HCT116 (cell line): ENCODE measurements around the gene PPP2R5C.

Experiments used
- EZH2phosphoT487 ChIP-seq: fragments of 200-600 bp; IDR thresholded peaks from 2 replicates; pipeline ENCODE4 v1.6.1; 2018; ENCODE audit warnings: antibody characterized with exemption, borderline replicate concordance
- POLR2A ChIP-seq: IDR thresholded peaks from 2 replicates; pipeline ENCODE4 v1.7.0; 2011; ENCODE audit warnings: borderline replicate concordance; ENCODE audit not compliant: insufficient read depth, insufficient read length; ENCODE audit errors: extremely low read depth
- POLR2AphosphoS5 ChIP-seq: IDR thresholded peaks from 2 replicates; pipeline ENCODE4 v1.6.1; 2011; ENCODE audit warnings: mild to moderate bottlenecking, low read depth, low read length, moderate library complexity
- TF ChIP-seq, protein P1 (sequence below): IDR thresholded peaks from 2 replicates; pipeline ENCODE4 v1.6.1; 2012; ENCODE audit warnings: low read depth

DNA sequence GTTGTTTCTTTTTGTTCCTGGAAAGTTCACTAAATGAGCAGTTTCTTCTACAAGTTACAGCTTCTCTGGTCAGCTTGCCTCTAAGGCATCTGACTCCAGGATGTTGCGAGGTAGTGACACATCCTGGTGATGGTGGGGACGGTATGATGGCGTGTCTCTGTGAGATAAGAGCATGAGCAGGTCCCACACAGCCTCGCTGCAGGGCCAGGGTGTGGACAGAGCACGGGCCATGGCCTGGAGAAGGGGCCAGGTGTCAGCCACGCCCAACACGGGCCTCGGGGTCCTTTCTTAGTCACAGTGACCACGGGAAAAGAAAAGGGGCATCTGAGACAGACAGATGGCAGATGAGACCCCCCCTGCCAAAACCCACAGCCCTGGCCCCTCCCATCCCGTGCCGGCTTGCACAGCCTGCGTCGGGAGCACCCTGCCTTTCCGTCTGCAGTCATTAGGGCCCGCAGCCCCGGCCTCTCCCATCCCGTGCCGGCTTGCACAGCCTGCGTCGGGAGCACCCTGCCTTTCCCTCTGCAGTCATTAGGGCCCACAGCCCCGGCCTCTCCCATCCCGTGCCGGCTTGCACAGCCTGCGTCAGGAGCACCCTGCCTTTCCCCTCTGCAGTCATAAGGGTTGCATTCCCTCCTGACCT, 123.5 kb downstream of the PPP2R5C start:
- TF ChIP-seq POLR2AphosphoS5 (no peak), POLR2A (no peak), EZH2phosphoT487 (no peak)
- TF ChIP-seq, protein P1, sequence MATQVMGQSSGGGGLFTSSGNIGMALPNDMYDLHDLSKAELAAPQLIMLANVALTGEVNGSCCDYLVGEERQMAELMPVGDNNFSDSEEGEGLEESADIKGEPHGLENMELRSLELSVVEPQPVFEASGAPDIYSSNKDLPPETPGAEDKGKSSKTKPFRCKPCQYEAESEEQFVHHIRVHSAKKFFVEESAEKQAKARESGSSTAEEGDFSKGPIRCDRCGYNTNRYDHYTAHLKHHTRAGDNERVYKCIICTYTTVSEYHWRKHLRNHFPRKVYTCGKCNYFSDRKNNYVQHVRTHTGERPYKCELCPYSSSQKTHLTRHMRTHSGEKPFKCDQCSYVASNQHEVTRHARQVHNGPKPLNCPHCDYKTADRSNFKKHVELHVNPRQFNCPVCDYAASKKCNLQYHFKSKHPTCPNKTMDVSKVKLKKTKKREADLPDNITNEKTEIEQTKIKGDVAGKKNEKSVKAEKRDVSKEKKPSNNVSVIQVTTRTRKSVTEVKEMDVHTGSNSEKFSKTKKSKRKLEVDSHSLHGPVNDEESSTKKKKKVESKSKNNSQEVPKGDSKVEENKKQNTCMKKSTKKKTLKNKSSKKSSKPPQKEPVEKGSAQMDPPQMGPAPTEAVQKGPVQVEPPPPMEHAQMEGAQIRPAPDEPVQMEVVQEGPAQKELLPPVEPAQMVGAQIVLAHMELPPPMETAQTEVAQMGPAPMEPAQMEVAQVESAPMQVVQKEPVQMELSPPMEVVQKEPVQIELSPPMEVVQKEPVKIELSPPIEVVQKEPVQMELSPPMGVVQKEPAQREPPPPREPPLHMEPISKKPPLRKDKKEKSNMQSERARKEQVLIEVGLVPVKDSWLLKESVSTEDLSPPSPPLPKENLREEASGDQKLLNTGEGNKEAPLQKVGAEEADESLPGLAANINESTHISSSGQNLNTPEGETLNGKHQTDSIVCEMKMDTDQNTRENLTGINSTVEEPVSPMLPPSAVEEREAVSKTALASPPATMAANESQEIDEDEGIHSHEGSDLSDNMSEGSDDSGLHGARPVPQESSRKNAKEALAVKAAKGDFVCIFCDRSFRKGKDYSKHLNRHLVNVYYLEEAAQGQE: no peak
